Uterus (tissue), 2 donors: ENCODE measurements around the gene SH2D3C.

ENCODE experiments used
- CTCF ChIP-seq, 4 experiments: fragments of 200-600 bp in 2 of 4; fragments of 450-650 bp in 2 of 4; sonication (generic) in 2 of 4; IDR thresholded peaks; one replicate each; pipeline ENCODE4 v1.5.1; 2016 to 2019; ENCODE audit warnings: antibody characterized with exemption in 4 of 4, mild to moderate bottlenecking in 2 of 4, moderate library complexity in 1 of 4
- POLR2A ChIP-seq, 2 donors: fragments of 450-650 bp; IDR thresholded peaks; one replicate each; pipeline ENCODE4 v1.6.1; 2016; ENCODE audit warnings: antibody characterized with exemption in 2 of 2, mild to moderate bottlenecking in 1 of 2, moderate library complexity in 1 of 2

DNA sequence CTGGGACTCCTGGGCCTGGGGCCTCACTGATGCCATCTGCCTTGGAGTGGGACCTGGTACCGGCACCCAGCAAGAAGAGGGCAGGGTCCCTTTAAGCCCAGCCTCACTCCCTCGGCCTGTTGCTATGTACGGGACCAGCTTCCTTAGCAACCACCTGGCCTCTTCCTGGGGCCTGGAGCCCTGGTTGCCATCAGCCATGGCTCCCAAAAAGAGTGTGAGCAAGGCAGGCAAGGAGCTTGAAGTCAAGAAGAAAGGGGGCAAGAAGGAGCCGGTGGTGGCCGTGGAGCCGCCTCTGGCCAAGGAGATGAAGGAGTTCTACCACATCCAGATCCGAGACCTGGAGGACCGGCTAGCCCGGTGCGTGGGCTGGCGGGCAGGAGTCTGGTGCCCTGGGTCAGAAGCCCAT, 71.6 kb downstream of the SH2D3C start, which contains the start of gene CFAP157:
- TF ChIP-seq POLR2A (IDR thresholded peaks at IDR 0.05) = no peak
- TF ChIP-seq CTCF (IDR thresholded peaks at IDR 0.05) = no peak
